Measurements from ENCODE around the gene CCDC149.
"Not testable (repeated sequence)": the region's sequence is repeated elsewhere in the genome, so short reads cannot be mapped to it uniquely, and the experiment has no call there.

The CCDC149 gene

DNA sequence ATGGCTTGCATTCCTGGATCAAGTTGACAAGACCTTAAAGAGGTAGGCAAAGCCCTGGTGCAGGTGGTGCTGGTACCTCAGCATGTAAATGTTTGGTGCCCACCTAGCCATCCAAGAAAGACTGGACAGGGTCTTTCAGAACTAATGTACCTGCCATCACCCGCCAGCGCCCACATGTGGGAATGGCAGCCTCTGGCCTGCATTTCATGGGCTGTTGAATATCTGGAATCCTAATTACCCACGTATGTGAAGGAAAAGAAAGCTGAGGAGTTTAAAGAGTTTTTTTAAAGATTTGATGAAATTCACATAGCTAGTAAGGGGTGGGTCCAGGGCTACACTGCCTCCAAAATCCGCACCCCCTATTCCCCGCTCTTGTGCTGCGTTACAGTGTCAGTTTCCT is 8.6 kb upstream of the CCDC149 start:
- intact Hi-C loops (cut with DNase I): no loop called here

DNA sequence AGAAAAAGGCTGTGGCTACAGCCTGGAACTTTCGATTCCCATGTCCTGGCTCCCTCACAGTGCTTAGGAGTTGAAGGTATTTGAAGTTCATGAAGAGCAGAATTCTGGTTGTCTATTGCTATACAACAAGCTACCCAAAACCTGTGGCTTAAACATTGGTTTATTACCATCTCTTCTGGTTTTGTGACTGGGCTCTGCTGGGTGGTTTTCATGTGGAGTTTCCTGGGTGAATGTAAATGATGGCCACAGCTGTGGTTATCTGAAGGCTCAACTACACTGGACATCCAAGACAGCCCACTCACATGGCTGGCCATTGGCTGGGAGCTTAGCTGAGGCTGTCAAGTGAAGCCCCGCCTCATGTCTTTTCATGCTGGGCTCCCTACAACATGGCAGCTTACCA is 7.2 kb upstream of the CCDC149 start:
- intact Hi-C loops (cut with DNase I): no loop called here
- no peak for DNase-seq

More for the DNA sequence above, 8.6 kb upstream of the CCDC149 start:
- peak in 1 of 42 donors; percentile 22 for DNase-seq

DNA sequence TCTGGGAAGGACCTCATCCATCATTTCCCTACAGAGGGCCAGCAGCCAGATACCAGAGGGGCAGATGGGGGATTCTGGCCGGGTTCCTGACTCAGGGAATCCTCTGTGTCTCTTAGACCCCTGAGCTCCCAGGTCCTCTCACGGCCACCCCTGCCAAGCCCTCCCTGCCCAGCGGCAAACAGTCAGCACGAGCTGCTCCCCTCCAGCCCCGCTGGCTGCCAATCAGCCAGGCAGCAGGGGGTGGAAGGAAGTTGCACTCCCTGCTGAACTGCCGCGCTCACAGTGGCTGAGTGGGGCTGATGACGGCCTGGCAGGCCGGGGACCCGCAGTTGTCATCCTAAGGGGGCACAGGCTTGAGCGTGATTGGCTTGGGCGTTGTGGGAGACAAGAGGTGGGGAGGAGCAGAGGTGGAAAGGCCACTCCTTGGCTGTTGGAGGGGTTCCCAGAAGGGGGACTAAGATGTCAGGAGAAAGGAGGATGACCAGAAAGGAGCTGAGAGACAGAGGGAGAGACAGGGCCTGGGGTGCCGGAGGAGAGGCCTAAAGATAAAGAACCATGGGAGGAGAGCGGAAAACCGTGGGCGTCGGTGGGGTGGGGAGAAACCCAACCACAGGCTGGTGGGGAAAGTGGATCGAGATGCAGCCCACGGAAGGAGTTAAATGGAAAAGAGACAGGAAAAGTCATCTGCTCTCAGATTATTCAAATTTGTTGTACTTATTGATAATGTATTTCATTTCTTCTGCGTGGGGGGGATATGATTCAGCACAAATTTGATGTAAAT is 4.4 kb upstream of the CCDC149 start:
- DNase-seq: peak in 14 of 42 donors; percentile 7 to 55 (median 32)
- intact Hi-C loops (cut with DNase I): loop anchor here (10.0 kb wide), 2 partner anchors 332 to 442 kb away; partner anchors contain the start of gene DHX15

DNA sequence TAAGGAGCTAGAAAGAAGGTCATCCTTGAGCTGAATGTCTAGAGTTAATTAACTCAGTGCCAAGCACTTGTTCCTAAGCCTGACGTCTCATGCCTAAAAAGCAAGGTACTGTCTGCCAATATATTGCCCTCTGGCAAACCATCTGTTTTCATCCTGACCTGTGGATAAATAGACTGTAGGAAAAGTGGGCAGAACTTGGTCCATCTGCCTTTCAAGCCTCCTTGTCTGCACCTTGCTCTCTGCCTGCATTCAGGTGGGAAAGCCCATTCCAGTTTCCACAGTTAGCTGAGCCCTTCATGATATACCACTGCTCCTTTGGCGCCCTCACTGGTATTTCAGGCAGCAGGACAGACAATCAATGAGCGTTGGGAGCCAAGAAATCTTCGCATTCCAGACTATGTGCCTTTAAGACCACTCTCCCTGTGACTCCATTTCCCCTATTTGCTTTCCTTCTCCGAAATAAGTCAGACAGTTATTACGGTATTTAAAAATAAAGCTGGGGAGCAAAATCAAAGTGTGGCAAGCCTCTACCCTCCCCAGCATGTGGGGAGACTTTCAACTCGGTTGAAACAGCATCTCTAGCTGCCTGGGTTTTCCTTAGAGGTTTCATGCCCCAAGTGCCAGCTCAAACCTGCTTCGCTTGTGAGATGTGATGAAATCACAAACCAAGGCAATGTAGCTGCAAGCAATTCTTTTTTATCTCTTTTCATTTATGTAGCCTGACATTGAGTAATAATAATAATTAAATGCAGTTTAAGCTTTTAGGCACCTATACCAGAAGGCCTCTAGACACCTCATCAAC is 2.5 kb upstream of the CCDC149 start:
- DNase-seq: peak in 2 of 42 donors; percentile 13 to 40

DNA sequence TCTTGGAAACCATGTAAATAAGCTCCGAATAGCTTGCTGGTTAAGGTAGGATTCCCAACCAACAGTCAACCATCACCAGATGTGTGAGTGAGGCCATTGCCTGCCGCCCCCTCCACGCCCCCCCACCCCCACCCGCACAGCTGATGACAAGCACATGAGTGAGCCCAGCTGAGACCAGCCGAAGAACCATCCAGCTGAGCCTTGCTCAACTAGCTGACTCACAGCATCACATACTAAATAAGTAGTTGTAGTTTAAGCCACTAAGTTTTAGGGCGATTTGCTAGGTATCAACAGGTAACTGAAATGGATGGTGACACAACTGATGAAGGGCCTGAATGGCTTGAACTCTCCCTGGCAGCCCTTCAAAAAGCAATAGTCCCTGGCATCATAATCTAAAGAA is 1.6 kb upstream of the CCDC149 start:
- DNase-seq: no peak
- intact Hi-C loops (cut with DNase I): loop anchor here (10.0 kb wide), 2 partner anchors 330 to 440 kb away; partner anchors contain the start of gene DHX15

More for the DNA sequence above, 2.5 kb upstream of the CCDC149 start:
- intact Hi-C loops (cut with DNase I): loop anchor here (10.0 kb wide), 2 partner anchors 331 to 441 kb away; partner anchors contain the start of gene DHX15

DNA sequence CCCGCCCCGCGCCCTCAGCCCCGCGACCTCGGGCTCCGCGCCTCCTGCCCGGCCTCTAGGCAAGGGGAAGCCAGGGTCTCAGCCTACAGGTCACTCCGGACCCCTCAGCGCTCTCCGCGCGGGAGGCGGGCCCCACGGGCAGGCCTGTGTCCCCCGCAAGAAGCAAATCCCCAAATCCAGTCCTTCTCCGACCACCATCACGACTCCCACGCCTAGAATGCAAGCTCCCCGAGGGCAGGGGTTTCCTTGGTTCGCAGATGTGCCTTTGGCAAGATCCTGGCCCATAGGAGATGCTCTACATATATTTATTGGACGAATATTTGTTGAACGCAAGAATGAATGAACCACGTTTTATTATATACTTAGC is 260 bp upstream of the CCDC149 start:
- intact Hi-C loops (cut with DNase I): loop anchor here (10.0 kb wide), 2 partner anchors 328 to 438 kb away; partner anchors contain the start of gene DHX15
- peak in 6 of 42 donors; percentile 11 to 46 (median 30) for DNase-seq

DNA sequence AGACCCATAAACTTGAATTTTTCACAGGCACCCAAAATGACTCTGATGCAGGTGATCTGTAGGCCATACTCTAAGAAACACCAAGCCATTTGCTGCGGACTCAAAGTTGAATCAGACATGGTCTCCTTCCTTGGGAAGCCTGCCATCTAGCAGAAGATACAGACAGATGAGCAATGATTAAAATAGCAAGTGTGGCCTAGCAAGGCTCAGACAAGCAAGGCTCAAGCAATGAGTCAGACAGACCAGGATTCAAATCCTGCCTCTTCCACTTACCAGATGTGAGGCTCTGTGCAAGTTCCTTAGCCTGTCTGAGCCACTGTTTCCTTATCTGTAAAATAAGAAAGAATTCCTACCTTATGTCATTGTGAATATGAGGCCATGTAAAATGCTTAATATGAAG is 2.3 kb downstream of the CCDC149 start:
- intact Hi-C loops (cut with DNase I): loop anchor here (10.0 kb wide), 2 partner anchors 326 to 436 kb away; partner anchors contain the start of gene DHX15

DNA sequence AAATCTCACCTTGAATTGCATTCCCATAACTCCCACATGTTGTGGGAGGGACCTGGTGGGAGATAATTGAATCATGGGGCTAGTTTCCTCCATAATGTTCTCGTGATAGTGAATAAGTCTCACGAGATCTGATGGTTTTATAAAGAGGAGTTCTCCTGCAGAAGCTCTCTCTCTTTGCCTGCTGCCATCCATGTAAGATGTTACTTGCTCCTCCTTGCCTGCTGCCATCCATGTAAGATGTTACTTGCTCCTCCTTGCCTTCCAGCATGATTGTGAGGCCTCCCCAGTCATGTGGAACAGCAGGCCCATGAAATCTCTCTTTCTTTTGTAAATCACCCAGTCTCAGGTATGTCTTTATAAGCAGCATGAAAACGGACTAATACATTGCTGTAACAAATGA is 3.2 kb downstream of the CCDC149 start:
- intact Hi-C loops (cut with DNase I): loop anchor here (10.0 kb wide), 2 partner anchors 325 to 435 kb away; partner anchors contain the start of gene DHX15

More for the DNA sequence above, 2.3 kb downstream of the CCDC149 start:
- DNase-seq: no peak

DNA sequence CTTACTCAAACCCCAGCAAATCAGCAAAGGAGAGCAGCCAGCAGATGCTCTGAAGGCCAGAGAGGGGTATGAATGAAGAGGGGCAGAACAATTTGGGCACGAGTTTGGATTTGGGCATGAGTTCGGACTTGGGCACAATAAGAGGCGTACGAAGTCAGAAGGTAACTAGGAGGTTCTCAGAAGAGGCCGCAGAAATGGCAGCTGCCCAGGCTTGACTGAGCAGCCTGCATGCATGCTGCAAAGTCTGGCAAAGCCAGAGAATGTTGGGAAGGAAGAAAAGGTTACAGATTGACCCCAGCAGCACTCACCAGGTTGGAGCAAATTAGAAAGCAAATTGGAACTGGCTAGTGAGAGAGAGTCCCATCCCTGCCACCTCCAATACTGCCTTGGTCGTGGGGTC is 15.2 kb downstream of the CCDC149 start:
- DNase-seq: no peak
- intact Hi-C loops (cut with DNase I): no loop called here

More for the DNA sequence above, 3.2 kb downstream of the CCDC149 start:
- DNase-seq: not testable (repeated sequence)

DNA sequence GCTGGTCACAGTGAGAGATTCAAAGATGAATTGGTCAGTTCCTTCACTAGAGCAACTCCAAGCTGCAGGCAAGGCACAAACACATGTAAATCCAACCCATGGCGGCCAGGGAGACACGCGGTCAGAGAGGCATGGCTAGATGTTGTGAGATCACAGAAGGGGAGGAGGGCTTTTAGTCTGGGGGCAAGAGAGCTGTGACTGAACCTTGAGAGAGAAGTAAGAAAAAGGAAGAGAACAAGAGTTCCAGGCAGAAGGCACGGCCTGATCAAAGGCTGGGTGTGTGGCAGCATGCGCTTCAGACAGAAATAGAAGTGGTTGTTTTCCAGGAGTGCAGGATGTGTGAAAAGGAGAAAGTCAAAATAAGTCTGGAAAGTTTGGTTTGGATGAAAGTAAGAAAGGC is 15.9 kb downstream of the CCDC149 start:
- intact Hi-C loops (cut with DNase I): no loop called here
- peak in 9 of 42 donors; percentile 7 to 29 (median 12) for DNase-seq

DNA sequence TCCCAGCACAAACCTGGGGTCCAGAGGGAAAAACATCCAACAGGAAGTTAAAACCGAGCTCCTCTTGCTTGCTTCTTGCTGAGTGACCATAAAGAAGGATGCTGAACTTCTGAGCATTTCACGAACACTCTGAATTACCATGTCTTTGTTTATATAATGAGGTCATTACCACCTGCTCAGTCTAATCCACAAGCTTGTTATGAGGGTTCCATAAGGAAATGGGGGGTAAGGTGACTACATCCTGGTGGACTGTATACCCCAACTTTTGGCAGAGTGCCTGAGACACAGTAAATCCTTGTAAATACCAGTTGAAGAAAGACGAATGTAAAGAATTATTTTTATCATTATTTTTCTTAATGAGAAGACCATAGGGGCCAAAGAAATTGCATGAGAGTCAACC is 16.8 kb downstream of the CCDC149 start:
- intact Hi-C loops (cut with DNase I): no loop called here
- no peak for DNase-seq

DNA sequence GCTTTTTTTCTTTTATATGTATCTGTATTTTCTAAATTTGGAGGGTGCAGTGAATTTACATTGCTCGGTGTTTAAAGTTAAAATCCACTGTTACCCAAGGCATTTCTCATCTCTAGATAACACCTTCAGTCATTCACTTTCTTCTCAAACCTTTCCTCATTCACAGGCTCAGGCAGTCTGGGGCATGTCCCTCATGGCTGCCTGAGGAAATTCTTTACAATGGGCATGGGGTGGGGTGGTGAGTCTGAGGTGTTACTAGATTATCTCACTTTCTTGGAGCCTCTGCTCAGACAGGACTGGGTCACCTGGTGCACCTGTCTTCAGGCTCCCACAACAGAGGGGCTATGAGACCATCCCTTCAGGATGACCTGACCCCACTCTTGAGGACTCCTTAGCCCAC is 17.4 kb downstream of the CCDC149 start:
- intact Hi-C loops (cut with DNase I): no loop called here
- DNase-seq: no peak

DNA sequence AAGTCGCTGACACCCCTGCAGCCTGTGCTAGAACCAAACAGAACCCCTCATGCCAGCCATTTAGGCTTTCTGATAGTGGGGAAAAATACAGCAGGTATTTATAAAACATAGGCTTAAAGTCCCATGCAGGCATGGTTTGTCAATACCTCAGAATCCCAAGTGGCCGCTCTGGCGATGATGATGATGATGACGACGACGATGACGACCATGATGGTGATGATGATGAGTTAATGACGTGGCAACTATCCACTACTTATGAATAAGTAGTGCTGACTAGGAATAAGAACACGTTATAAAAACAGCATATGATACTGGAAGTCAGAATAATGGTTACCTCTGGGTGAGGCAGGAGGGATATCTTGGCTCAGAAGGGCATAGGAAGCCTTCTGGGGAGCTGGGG is 18.0 kb downstream of the CCDC149 start:
- intact Hi-C loops (cut with DNase I): no loop called here
- no peak for DNase-seq

DNA sequence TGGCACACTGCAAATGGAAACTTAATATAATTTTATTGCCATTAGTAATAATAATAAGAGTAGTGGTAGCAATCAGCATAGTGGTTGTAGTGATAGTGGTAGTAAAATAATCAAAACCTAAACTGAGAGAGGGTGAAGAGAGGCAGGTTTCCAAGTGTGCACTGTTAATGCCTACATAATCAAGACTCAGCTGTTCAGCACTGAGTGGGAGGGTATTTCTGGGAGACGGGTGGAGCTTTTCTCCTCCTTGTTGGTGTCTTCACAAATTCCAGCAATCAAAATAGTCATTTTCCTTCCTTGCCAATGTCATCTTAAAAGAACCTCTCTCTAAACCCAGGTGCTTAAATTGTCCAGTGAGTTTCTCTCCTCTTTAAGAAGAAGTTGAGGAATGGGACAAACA is 18.6 kb downstream of the CCDC149 start:
- intact Hi-C loops (cut with DNase I): no loop called here

DNA sequence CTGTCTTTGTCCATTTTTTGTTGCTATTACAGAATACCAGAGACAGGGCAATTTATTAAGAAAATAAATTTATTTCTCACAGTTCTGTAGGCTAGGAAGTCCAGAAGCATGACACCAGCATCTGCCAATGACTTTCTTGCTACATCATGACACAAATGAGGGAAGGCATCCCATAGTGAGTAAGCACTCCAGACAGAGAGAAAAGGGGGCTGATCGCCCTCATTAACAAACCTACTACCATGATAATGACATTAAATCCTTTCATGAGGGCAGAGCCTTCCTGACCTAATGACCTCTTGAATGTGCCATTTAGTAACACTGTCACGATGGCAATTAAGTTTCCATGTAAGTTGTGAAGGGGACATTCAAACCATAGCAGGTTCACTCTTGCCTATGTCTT is 20.1 kb downstream of the CCDC149 start:
- intact Hi-C loops (cut with DNase I): no loop called here

More for the DNA sequence above, 18.6 kb downstream of the CCDC149 start:
- DNase-seq: peak in 17 of 42 donors; percentile 12 to 78 (median 38)

DNA sequence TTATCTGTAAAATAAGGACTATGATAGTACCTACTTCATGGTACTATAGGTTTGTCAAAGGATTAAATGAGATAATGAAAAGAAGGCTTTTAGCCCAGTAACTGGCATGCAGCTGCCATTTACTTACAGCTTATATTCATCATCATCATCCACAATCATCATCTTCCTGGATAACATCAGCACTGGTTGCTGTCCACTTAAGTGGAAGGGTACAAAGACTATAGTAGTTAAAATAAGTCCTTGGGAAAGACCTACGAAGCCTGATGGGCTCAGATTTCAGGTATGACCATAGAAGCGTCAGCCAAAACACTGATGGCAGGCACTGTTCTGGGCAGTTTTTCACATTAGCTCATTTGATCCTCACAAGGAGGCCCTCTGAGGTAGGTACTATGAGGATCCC is 20.6 kb downstream of the CCDC149 start:
- intact Hi-C loops (cut with DNase I): no loop called here
- DNase-seq: no peak

More for the DNA sequence above, 20.1 kb downstream of the CCDC149 start:
- DNase-seq: no peak

DNA sequence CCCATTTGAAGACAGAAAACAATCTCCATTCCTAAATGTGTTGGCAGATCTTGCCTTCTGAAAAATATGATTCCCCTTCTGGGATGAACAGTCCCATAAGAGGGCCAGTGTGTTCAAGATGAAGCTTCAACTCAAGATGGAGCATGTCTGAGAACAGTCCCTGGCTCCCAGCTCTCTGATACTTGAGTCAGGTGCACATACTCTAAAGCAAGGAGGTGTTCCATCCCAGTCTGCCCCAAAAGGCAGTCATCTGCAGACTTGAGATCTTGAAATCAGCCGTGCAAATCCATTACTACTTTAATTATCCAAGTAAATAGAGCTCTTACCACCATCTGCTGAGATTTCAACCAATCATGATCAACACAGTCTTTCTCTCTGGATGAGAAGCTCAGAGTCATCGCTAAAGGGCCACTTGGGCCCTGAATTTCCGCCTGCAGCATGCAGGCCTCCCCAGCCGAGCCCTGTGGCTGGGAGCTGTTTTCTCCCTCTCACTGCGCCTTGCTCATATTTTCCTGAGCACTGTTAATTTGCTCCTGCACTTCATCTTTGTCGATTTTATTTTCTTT is 22.2 kb downstream of the CCDC149 start:
- no peak for DNase-seq
- intact Hi-C loops (cut with DNase I): no loop called here

DNA sequence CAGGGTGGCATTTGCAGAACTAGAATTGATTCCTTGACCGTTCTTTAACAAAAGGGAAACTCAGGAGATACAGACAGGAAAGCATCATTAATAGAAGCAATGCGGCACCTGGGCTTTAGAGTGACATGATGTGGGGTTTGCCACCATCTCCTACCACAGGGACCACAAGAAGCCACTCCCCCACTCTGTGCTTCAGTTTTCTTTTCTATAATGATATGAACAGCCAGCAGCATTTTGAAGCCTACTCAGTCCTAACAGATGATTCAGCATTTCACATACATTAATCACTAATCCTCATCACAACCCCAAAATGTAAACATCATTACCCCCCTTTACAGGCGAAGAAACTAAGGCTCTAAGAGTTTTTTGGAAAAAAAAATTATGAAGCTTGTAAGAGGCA is 22.9 kb downstream of the CCDC149 start:
- DNase-seq: no peak
- intact Hi-C loops (cut with DNase I): no loop called here

Data from head of caudate nucleus (tissue), 42 donors.